ENCODE data around the gene RFT1. TPM values are rescaled to one million over a fixed set of nuclear protein-coding genes. Genes with fewer than 3 reads are reported as not detected.

RFT1 gene
- total RNA-seq, 1 experiment from 2014 or later = 33.6 TPM

DNA sequence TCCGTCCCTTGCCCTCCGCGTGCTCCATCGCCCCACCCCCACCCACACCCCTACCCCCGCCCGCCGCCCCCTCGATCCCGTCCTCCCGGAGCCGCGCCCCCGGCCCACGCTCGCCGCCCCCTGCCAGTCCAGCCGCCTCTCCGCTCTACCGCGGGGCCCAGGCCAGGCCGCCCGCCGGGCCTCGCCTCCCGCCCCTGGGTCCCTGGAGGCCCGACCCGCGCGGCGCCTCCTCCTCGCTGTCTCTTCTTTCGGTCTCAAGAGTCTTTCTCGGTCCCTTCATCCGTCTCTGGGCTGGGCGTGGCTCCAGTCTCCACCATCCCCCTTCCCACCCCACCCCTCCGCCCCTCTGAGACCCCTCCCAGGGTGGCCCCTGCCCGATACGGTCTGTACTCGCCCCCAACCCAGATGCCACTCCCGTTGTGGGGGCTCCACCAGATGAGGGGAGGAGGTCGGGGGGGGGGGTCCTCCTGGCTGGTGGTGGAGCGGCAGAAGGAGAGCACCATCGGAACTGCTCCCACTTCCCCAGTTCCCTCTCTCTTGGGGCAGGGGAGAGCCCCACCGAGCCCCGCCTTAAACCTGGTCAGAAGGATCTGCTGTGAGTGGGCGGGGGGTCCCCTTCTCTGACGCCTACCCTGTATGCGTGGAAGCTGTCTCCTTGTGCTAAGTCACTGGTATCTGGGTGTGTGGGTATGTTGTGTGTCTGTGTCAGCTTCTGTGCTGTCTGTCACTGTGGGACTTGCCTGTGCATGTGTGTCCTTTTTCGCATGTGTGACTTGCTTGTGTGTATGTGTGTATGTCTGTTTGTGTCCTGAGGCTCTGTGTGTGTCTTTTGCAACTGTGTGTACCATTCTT lies 31.8 kb upstream of the RFT1 start:
- H3K4me2 ChIP-seq (ENCODE audit: low read length) = peak overlapping the region; percentile 98
- H3K4me3 ChIP-seq (replicated peaks in 1 of 2; ENCODE audit: low read depth in 1 of 2, low read length in 2 of 2) = peak overlapping the region; percentile 85 to 90
- no peaks in the 10 kb centered on the region for H3K27me3 ChIP-seq (ENCODE audit: insufficient read depth, low read length)
- intact Hi-C loops (cut with micrococcal nuclease) = loop anchor here (2.0 kb wide), 1 partner anchor 27 kb away; no protein-coding TSS in a partner anchor
- peak overlapping the region; percentile 80 for H3K9ac ChIP-seq (ENCODE audit: low read length)
- peaks cover 30 to 45% of the 10 kb centered on the region in 2 experiments for H3K4me1 ChIP-seq (ENCODE audit: control insufficient read depth in 1 of 2, insufficient read depth in 2 of 2, low read length in 2 of 2)
- H2AFZ ChIP-seq (ENCODE audit: low read depth, low read length, poor library complexity, severe bottlenecking) = no peak overlapping the region
- BruUV-seq (replicated peaks) = no TSS peak
- H3K27ac ChIP-seq (ENCODE audit: low read depth, low read length) = peak overlapping the region; percentile 87; the same call in 1 of the 2 replicates
- no peaks in the 10 kb centered on the region for H3K9me3 ChIP-seq (ENCODE audit: control insufficient read depth in 1 of 2, insufficient read depth in 1 of 2, low read depth in 1 of 2, low read length in 2 of 2)
- CTCF ChIA-PET = no interaction called here
- H3K79me2 ChIP-seq (ENCODE audit: insufficient read depth, low read length) = peaks cover 38% of the 10 kb centered on the region
- TF ChIP-seq, protein P1, sequence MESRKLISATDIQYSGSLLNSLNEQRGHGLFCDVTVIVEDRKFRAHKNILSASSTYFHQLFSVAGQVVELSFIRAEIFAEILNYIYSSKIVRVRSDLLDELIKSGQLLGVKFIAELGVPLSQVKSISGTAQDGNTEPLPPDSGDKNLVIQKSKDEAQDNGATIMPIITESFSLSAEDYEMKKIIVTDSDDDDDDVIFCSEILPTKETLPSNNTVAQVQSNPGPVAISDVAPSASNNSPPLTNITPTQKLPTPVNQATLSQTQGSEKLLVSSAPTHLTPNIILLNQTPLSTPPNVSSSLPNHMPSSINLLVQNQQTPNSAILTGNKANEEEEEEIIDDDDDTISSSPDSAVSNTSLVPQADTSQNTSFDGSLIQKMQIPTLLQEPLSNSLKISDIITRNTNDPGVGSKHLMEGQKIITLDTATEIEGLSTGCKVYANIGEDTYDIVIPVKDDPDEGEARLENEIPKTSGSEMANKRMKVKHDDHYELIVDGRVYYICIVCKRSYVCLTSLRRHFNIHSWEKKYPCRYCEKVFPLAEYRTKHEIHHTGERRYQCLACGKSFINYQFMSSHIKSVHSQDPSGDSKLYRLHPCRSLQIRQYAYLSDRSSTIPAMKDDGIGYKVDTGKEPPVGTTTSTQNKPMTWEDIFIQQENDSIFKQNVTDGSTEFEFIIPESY (IDR thresholded peaks at IDR 0.05; ENCODE audit: extremely low read depth, insufficient replicate concordance, low read length) = no peak
- TF ChIP-seq TCF7L2 (IDR thresholded peaks at IDR 0.05; ENCODE audit: borderline replicate concordance, extremely low read depth, insufficient read depth, insufficient read length) (no peak), FOSL1 (IDR thresholded peaks at IDR 0.05; ENCODE audit: low read depth) (no peak), EZH2phosphoT487 (IDR thresholded peaks at IDR 0.05; ENCODE audit: borderline replicate concordance) (no peak), SIN3A (IDR thresholded peaks at IDR 0.05; ENCODE audit: low read depth) (no peak)
- no peaks in the 10 kb centered on the region for H3K9me2 ChIP-seq (ENCODE audit: insufficient read depth)
- POLR2A ChIA-PET = interaction anchor here (0.6 to 1.5 kb wide), 2 partner anchors 34 to 488 kb away, joined by 3 to 5 read pairs; no protein-coding TSS in a partner anchor
- peak; percentile 7; the same call in 1 of the 2 replicates for ATAC-seq
- no peaks in the 10 kb centered on the region for H3K36me3 ChIP-seq (ENCODE audit: control insufficient read depth in 1 of 2, insufficient read depth in 2 of 2, low read length in 2 of 2)
- no peak for DNase-seq (ENCODE audit: low read depth, low spot score)
- no peaks in the 10 kb centered on the region for H4K20me1 ChIP-seq (ENCODE audit: insufficient read depth)
- RAD21 ChIA-PET (ENCODE audit: low non-redundant PET in 1 of 2, low total read pairs in 2 of 2, uncharacterized antibody in 2 of 2, unreplicated experiment in 2 of 2) = no interaction called here
